Karpas-422 (cell line): ENCODE results near the gene MOCOS. TPM values are rescaled to one million over a fixed set of nuclear protein-coding genes. Genes with fewer than 3 reads are reported as not detected.

Source experiments
- DNase-seq: peaks from one replicate; pipeline ENCODE4 v3.0.0-alpha.2; 2015
- H2AFZ ChIP-seq: fragments of 200-600 bp; sonication (generic); 2 replicates; pipeline ENCODE4 v1.6.1; 2014; ENCODE audit warnings: antibody characterized with exemption, low read length, mixed read lengths
- H3K27ac ChIP-seq: fragments of 200-600 bp; sonication (generic); 2 replicates; pipeline ENCODE4 v1.5.1; 2014; ENCODE audit warnings: mild to moderate bottlenecking, low read length, moderate library complexity
- H3K27me3 ChIP-seq: fragments of 200-600 bp; sonication (generic); 2 replicates; pipeline ENCODE4 v1.6.1; 2014; ENCODE audit warnings: low read length, mixed read lengths
- H3K36me3 ChIP-seq: fragments of 200-600 bp; sonication (generic); 2 replicates; pipeline ENCODE4 v1.6.1; 2014; ENCODE audit warnings: low read length, mixed read lengths; ENCODE audit not compliant: insufficient read depth
- H3K4me1 ChIP-seq: fragments of 200-600 bp; sonication (generic); 2 replicates; pipeline ENCODE4 v1.6.1; 2014; ENCODE audit warnings: mild to moderate bottlenecking, low read length, mixed read lengths
- H3K4me2 ChIP-seq: fragments of 200-600 bp; sonication (generic); 2 replicates; pipeline ENCODE4 v1.6.1; 2014; ENCODE audit warnings: low read length, low read depth, mild to moderate bottlenecking; ENCODE audit not compliant: poor library complexity, severe bottlenecking
- H3K4me3 ChIP-seq: fragments of 200-600 bp; sonication (generic); 2 replicates; pipeline ENCODE4 v1.5.1; 2014; ENCODE audit warnings: mild to moderate bottlenecking, antibody characterized with exemption, low read length, mixed read lengths
- H3K79me2 ChIP-seq: fragments of 200-600 bp; sonication (generic); 2 replicates; pipeline ENCODE4 v1.6.1; 2014; ENCODE audit warnings: mild to moderate bottlenecking, low read length, mixed read lengths
- H3K9ac ChIP-seq: fragments of 200-600 bp; sonication (generic); 2 replicates; pipeline ENCODE4 v1.6.0; 2014; ENCODE audit warnings: low read length
- H3K9me2 ChIP-seq: fragments of 200-600 bp; sonication (generic), shearing (Covaris generic); replicated peaks from 2 replicates; pipeline ENCODE4 v1.6.0; 2014; ENCODE audit warnings: mild to moderate bottlenecking, low read length, moderate library complexity; ENCODE audit not compliant: insufficient read depth
- H3K9me3 ChIP-seq: fragments of 300-700, 200-600 bp; sonication (generic); 2 replicates; pipeline ENCODE4 v1.6.1; 2014; ENCODE audit warnings: low read length, mixed read lengths
- H4K20me1 ChIP-seq: fragments of 200-600 bp; sonication (generic); 2 replicates; pipeline ENCODE4 v1.6.1; 2014; ENCODE audit warnings: mild to moderate bottlenecking, antibody characterized with exemption, low read length, low read depth; ENCODE audit not compliant: insufficient read depth
- total RNA-seq: library from RNA; depleted of rRNA; stranded (reverse); fragments of >200 nt; shearing (Covaris generic); gene quantifications from 2 replicates; pipeline ENCODE4 v1.2.3, GENCODE V29; 2014; ENCODE audit warnings: low replicate concordance; rRNA removed

MOCOS gene
- not detected in 2 replicates for total RNA-seq

- H3K9ac ChIP-seq, result no peak within 1 kb of the TSS
- no peaks in the 10 kb centered on the region for H3K9me3 ChIP-seq
- H3K4me2 ChIP-seq, result no peak within 1 kb of the TSS
- H3K79me2 ChIP-seq, result no peaks in the 10 kb centered on the region
- no peak within 1 kb of the TSS for H2AFZ ChIP-seq
- H3K4me3 ChIP-seq, result no peak within 1 kb of the TSS
- no peak within 1 kb of the TSS for H3K27ac ChIP-seq
- H3K9me2 ChIP-seq, result no peaks in the 10 kb centered on the region
- H3K4me1 ChIP-seq, result peaks cover 18% of the 10 kb centered on the region
- no peak for DNase-seq
- no peaks in the 10 kb centered on the region for H3K36me3 ChIP-seq
- H3K27me3 ChIP-seq, result no peaks in the 10 kb centered on the region
- H4K20me1 ChIP-seq, result peaks cover 20% of the 10 kb centered on the region; the same call in 1 of the 2 replicates
These were observed at the start of gene MOCOS for GRCh38 chr18:36187193-36187825. MOCOS (plus strand) TSS chr18:36187497; CDS start chr18:36187540, 43 bp downstream.

GRCh38 chr18:36139245-36139644 is 48.1 kb upstream of the MOCOS start:
- Histone ChIP-seq H3K9ac (no peak overlapping the region), H3K4me1 (0 out of 2 replicates have a peak, but pooled peaks cover 6% of the 10 kb centered on the region), H3K36me3 (peaks cover 56% of the 10 kb centered on the region), H3K27ac (no peak overlapping the region), H3K4me2 (no peak overlapping the region), H3K9me2 (no peaks in the 10 kb centered on the region), H3K4me3 (no peak overlapping the region), H3K79me2 (peaks cover 35% of the 10 kb centered on the region), H2AFZ (no peak overlapping the region), H3K9me3 (no peaks in the 10 kb centered on the region), H4K20me1 (peaks cover 3% of the 10 kb centered on the region; the same call in 1 of the 2 replicates), H3K27me3 (no peaks in the 10 kb centered on the region)
- no peak for DNase-seq

GRCh38 chr18:36141576-36141975 is 45.7 kb upstream of the MOCOS start:
- Histone ChIP-seq H3K4me3 (no peak overlapping the region), H3K4me2 (no peak overlapping the region), H4K20me1 (no peaks in the 10 kb centered on the region), H3K9me3 (no peaks in the 10 kb centered on the region), H3K4me1 (peaks cover 5% of the 10 kb centered on the region), H2AFZ (no peak overlapping the region), H3K9me2 (no peaks in the 10 kb centered on the region), H3K27me3 (no peaks in the 10 kb centered on the region), H3K9ac (no peak overlapping the region), H3K79me2 (peaks cover 20% of the 10 kb centered on the region), H3K36me3 (peaks cover 67% of the 10 kb centered on the region), H3K27ac (no peak overlapping the region)
- no peak for DNase-seq

- Histone ChIP-seq H3K27ac (no peak overlapping the region), H3K79me2 (peaks cover 17% of the 10 kb centered on the region), H3K9me2 (no peaks in the 10 kb centered on the region), H3K9ac (no peak overlapping the region), H2AFZ (no peak overlapping the region), H3K4me1 (peaks cover 9% of the 10 kb centered on the region), H3K4me3 (no peak overlapping the region), H3K27me3 (no peaks in the 10 kb centered on the region), H3K4me2 (no peak overlapping the region), H4K20me1 (no peaks in the 10 kb centered on the region), H3K36me3 (peaks cover 67% of the 10 kb centered on the region), H3K9me3 (no peaks in the 10 kb centered on the region)
- DNase-seq, result no peak
These were observed 44.5 kb upstream of the MOCOS start for GRCh38 chr18:36142751-36143150.

GRCh38 chr18:36143391-36143790 is 43.9 kb upstream of the MOCOS start:
- no peaks in the 10 kb centered on the region for H3K9me2 ChIP-seq
- H4K20me1 ChIP-seq, result no peaks in the 10 kb centered on the region
- no peaks in the 10 kb centered on the region for H3K27me3 ChIP-seq
- no peak overlapping the region for H3K27ac ChIP-seq
- peaks cover 17% of the 10 kb centered on the region for H3K79me2 ChIP-seq
- peaks cover 11% of the 10 kb centered on the region for H3K4me1 ChIP-seq
- no peak overlapping the region for H3K4me3 ChIP-seq
- H3K4me2 ChIP-seq, result no peak overlapping the region
- peaks cover 64% of the 10 kb centered on the region for H3K36me3 ChIP-seq
- no peak for DNase-seq
- no peak overlapping the region for H3K9ac ChIP-seq
- H3K9me3 ChIP-seq, result no peaks in the 10 kb centered on the region
- no peak overlapping the region for H2AFZ ChIP-seq

GRCh38 chr18:36149514-36150289 is 37.6 kb upstream of the MOCOS start:
- Histone ChIP-seq H3K9me2 (no peaks in the 10 kb centered on the region), H3K36me3 (peaks cover 80% of the 10 kb centered on the region), H4K20me1 (no peaks in the 10 kb centered on the region), H3K4me1 (peaks cover 36% of the 10 kb centered on the region), H3K4me2 (peak overlapping the region; percentile 62), H3K4me3 (peak overlapping the region; percentile 38; the same call in 1 of the 2 replicates), H3K9ac (peak overlapping the region; percentile 59), H2AFZ (no peak overlapping the region), H3K27me3 (no peaks in the 10 kb centered on the region), H3K27ac (peak overlapping the region; percentile 88), H3K9me3 (no peaks in the 10 kb centered on the region), H3K79me2 (peaks cover 19% of the 10 kb centered on the region)
- DNase-seq, result peak; percentile 89

GRCh38 chr18:36152781-36153180 is 34.5 kb upstream of the MOCOS start:
- no peaks in the 10 kb centered on the region for H3K9me3 ChIP-seq
- no peaks in the 10 kb centered on the region for H3K9me2 ChIP-seq
- no peak overlapping the region for H3K4me3 ChIP-seq
- H3K4me1 ChIP-seq, result peaks cover 27% of the 10 kb centered on the region
- H3K27ac ChIP-seq, result no peak overlapping the region
- H4K20me1 ChIP-seq, result no peaks in the 10 kb centered on the region
- DNase-seq, result no peak
- H3K27me3 ChIP-seq, result no peaks in the 10 kb centered on the region
- H3K4me2 ChIP-seq, result no peak overlapping the region
- H2AFZ ChIP-seq, result no peak overlapping the region
- H3K36me3 ChIP-seq, result peaks cover 79% of the 10 kb centered on the region
- H3K9ac ChIP-seq, result no peak overlapping the region
- peaks cover 9% of the 10 kb centered on the region for H3K79me2 ChIP-seq

- Histone ChIP-seq H3K36me3 (peaks cover 82% of the 10 kb centered on the region), H3K4me3 (no peak overlapping the region), H3K79me2 (peaks cover 9% of the 10 kb centered on the region), H3K4me2 (no peak overlapping the region), H3K9ac (no peak overlapping the region), H3K9me3 (no peaks in the 10 kb centered on the region), H3K4me1 (peaks cover 28% of the 10 kb centered on the region), H3K27me3 (no peaks in the 10 kb centered on the region), H4K20me1 (no peaks in the 10 kb centered on the region), H3K9me2 (no peaks in the 10 kb centered on the region), H3K27ac (no peak overlapping the region), H2AFZ (no peak overlapping the region)
- DNase-seq, result no peak
These were observed 34.1 kb upstream of the MOCOS start for GRCh38 chr18:36153203-36153602.
